ENCODE measurements around the gene SLC6A19. TPM values are rescaled to one million over a fixed set of nuclear protein-coding genes. Genes with fewer than 3 reads are reported as not detected.

SLC6A19 gene
- total RNA-seq, 1 experiment from 2014 or later: 0.04 TPM

DNA sequence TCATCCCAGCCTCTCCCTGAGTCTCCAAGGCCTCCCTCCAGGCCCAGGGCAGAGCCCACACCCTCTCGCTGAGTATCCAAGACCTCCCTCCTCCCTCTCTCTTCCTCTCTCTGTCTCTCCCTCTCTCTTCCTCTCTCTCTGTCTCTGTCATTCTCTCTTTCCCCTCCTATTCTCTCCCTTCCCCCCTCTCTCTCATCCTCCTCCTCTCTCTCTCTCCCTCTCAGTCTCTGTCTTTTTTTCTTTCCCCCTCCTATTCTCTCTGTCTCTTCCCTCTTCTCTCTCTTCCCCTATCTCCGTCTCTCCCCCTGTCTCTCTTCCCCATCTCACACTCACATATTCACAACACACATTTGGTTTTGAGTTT is 8.1 kb downstream of the SLC6A19 start:
- CTCF ChIA-PET: interaction anchor here (1.3 to 1.4 kb wide), 3 partner anchors 26 to 199 kb away, joined by 3 to 4 read pairs (median 3); no protein-coding TSS in a partner anchor
- ATAC-seq: no peak
- peaks cover 7% of the 10 kb centered on the region; the same call in 1 of the 2 replicates for H3K4me1 Mint-ChIP-seq

DNA sequence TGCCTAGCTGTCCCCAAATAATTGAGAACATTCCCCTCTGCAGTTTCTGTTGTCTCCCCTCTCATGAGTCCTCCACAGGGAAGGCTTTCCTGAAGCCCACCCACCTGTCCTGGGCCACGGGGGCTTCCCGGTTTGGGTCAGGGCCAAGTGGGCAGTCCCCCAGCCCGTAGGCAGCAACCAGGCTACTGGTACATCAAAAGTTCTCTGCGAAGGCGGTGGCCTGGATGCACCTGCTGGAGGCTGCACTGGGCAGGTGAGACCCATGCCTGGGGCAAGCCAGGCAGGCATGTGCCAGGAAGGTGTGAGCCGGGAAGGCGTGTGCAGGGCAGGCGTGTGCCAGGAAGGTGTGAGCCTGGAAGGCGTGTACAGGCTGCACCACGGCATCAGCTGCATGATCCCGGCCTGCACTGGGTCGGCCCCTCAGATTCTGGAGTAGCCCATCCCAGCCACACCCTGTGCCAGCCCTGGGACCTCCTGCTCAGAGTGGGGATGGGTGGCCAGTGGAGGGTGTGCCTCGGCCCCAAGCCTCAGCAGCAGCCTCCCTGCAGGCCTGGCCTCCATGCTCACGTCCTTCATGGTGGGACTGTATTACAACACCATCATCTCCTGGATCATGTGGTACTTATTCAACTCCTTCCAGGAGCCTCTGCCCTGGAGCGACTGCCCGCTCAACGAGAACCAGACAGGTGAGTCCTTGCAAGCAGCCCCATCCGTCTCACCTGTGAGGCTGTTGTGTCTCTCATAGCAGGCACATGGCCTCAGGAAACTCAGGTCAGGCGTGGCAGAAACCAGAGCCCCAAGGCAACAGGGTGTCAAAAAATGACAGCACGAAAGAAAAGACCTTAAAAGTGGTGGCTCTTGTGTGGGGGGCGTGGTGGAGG is 8.7 kb downstream of the SLC6A19 start:
- Mint-ChIP-seq H3K9me3 (no peaks in the 10 kb centered on the region), H3K36me3 (no peaks in the 10 kb centered on the region), H3K27me3 (ENCODE audit: low read depth) (no peaks in the 10 kb centered on the region; the same call in 1 of the 2 replicates), H3K4me3 (no peak overlapping the region), H3K27ac (no peak overlapping the region), H3K4me1 (peaks cover 2% of the 10 kb centered on the region; the same call in 1 of the 2 replicates)
- ChIA-PET CTCF (no interaction called here), POLR2A (no interaction called here)
- DNase-seq (ENCODE audit: low spot score) (no peak), ATAC-seq (no peak)
- TF ChIP-seq NR1H2 (CRISPR knock-in tag; IDR thresholded peaks at IDR 0.05) (no peak), ZNF263 (CRISPR knock-in tag; IDR thresholded peaks at IDR 0.05; ENCODE audit: low read depth) (no peak), ZNF232 (CRISPR knock-in tag; IDR thresholded peaks at IDR 0.05) (no peak), FOXP1 (CRISPR knock-in tag; IDR thresholded peaks at IDR 0.05; ENCODE audit: borderline replicate concordance) (no peak), SMAD4 (CRISPR knock-in tag; IDR thresholded peaks at IDR 0.05) (no peak), TP53 (CRISPR knock-in tag; IDR thresholded peaks at IDR 0.05) (no peak), NR3C1 (CRISPR knock-in tag; conservative IDR thresholded peaks at IDR 0.05; ENCODE audit: low read depth) (no peak)
- TF ChIP-seq, protein P1, sequence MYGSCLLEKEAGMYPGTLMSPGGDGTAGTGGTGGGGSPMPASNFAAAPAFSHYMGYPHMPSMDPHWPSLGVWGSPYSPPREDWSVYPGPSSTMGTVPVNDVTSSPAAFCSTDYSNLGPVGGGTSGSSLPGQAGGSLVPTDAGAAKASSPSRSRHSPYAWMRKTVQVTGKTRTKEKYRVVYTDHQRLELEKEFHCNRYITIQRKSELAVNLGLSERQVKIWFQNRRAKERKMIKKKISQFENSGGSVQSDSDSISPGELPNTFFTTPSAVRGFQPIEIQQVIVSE (CRISPR knock-in tag; IDR thresholded peaks at IDR 0.05; ENCODE audit: borderline replicate concordance): no peak
- TF ChIP-seq, protein P2, sequence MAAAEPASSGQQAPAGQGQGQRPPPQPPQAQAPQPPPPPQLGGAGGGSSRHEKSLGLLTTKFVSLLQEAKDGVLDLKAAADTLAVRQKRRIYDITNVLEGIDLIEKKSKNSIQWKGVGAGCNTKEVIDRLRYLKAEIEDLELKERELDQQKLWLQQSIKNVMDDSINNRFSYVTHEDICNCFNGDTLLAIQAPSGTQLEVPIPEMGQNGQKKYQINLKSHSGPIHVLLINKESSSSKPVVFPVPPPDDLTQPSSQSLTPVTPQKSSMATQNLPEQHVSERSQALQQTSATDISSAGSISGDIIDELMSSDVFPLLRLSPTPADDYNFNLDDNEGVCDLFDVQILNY (CRISPR knock-in tag; IDR thresholded peaks at IDR 0.05): no peak
- TF ChIP-seq, protein P3, sequence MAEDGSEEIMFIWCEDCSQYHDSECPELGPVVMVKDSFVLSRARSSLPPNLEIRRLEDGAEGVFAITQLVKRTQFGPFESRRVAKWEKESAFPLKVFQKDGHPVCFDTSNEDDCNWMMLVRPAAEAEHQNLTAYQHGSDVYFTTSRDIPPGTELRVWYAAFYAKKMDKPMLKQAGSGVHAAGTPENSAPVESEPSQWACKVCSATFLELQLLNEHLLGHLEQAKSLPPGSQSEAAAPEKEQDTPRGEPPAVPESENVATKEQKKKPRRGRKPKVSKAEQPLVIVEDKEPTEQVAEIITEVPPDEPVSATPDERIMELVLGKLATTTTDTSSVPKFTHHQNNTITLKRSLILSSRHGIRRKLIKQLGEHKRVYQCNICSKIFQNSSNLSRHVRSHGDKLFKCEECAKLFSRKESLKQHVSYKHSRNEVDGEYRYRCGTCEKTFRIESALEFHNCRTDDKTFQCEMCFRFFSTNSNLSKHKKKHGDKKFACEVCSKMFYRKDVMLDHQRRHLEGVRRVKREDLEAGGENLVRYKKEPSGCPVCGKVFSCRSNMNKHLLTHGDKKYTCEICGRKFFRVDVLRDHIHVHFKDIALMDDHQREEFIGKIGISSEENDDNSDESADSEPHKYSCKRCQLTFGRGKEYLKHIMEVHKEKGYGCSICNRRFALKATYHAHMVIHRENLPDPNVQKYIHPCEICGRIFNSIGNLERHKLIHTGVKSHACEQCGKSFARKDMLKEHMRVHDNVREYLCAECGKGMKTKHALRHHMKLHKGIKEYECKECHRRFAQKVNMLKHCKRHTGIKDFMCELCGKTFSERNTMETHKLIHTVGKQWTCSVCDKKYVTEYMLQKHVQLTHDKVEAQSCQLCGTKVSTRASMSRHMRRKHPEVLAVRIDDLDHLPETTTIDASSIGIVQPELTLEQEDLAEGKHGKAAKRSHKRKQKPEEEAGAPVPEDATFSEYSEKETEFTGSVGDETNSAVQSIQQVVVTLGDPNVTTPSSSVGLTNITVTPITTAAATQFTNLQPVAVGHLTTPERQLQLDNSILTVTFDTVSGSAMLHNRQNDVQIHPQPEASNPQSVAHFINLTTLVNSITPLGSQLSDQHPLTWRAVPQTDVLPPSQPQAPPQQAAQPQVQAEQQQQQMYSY (CRISPR knock-in tag; IDR thresholded peaks at IDR 0.05): no peak
- TF ChIP-seq, protein P4, sequence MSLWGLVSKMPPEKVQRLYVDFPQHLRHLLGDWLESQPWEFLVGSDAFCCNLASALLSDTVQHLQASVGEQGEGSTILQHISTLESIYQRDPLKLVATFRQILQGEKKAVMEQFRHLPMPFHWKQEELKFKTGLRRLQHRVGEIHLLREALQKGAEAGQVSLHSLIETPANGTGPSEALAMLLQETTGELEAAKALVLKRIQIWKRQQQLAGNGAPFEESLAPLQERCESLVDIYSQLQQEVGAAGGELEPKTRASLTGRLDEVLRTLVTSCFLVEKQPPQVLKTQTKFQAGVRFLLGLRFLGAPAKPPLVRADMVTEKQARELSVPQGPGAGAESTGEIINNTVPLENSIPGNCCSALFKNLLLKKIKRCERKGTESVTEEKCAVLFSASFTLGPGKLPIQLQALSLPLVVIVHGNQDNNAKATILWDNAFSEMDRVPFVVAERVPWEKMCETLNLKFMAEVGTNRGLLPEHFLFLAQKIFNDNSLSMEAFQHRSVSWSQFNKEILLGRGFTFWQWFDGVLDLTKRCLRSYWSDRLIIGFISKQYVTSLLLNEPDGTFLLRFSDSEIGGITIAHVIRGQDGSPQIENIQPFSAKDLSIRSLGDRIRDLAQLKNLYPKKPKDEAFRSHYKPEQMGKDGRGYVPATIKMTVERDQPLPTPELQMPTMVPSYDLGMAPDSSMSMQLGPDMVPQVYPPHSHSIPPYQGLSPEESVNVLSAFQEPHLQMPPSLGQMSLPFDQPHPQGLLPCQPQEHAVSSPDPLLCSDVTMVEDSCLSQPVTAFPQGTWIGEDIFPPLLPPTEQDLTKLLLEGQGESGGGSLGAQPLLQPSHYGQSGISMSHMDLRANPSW (CRISPR knock-in tag; conservative IDR thresholded peaks at IDR 0.05; ENCODE audit: low read depth): no peak
- TF ChIP-seq, protein P5, sequence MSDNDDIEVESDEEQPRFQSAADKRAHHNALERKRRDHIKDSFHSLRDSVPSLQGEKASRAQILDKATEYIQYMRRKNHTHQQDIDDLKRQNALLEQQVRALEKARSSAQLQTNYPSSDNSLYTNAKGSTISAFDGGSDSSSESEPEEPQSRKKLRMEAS (CRISPR knock-in tag; IDR thresholded peaks at IDR 0.05): no peak

More for the DNA sequence above, 8.1 kb downstream of the SLC6A19 start:
- POLR2A ChIA-PET: no interaction called here
- no peaks in the 10 kb centered on the region for H3K9me3 Mint-ChIP-seq
- no peaks in the 10 kb centered on the region for H3K36me3 Mint-ChIP-seq
- no peak for DNase-seq (ENCODE audit: low spot score)
- no peak overlapping the region for H3K4me3 Mint-ChIP-seq
- TF ChIP-seq, protein P6, sequence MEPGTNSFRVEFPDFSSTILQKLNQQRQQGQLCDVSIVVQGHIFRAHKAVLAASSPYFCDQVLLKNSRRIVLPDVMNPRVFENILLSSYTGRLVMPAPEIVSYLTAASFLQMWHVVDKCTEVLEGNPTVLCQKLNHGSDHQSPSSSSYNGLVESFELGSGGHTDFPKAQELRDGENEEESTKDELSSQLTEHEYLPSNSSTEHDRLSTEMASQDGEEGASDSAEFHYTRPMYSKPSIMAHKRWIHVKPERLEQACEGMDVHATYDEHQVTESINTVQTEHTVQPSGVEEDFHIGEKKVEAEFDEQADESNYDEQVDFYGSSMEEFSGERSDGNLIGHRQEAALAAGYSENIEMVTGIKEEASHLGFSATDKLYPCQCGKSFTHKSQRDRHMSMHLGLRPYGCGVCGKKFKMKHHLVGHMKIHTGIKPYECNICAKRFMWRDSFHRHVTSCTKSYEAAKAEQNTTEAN (CRISPR knock-in tag; IDR thresholded peaks at IDR 0.05): no peak
- TF ChIP-seq HMGA2 (CRISPR knock-in tag; IDR thresholded peaks at IDR 0.05): no peak
- no peak for TF ChIP-seq FOXK1 (CRISPR knock-in tag; IDR thresholded peaks at IDR 0.05)
- TF ChIP-seq, protein P7, sequence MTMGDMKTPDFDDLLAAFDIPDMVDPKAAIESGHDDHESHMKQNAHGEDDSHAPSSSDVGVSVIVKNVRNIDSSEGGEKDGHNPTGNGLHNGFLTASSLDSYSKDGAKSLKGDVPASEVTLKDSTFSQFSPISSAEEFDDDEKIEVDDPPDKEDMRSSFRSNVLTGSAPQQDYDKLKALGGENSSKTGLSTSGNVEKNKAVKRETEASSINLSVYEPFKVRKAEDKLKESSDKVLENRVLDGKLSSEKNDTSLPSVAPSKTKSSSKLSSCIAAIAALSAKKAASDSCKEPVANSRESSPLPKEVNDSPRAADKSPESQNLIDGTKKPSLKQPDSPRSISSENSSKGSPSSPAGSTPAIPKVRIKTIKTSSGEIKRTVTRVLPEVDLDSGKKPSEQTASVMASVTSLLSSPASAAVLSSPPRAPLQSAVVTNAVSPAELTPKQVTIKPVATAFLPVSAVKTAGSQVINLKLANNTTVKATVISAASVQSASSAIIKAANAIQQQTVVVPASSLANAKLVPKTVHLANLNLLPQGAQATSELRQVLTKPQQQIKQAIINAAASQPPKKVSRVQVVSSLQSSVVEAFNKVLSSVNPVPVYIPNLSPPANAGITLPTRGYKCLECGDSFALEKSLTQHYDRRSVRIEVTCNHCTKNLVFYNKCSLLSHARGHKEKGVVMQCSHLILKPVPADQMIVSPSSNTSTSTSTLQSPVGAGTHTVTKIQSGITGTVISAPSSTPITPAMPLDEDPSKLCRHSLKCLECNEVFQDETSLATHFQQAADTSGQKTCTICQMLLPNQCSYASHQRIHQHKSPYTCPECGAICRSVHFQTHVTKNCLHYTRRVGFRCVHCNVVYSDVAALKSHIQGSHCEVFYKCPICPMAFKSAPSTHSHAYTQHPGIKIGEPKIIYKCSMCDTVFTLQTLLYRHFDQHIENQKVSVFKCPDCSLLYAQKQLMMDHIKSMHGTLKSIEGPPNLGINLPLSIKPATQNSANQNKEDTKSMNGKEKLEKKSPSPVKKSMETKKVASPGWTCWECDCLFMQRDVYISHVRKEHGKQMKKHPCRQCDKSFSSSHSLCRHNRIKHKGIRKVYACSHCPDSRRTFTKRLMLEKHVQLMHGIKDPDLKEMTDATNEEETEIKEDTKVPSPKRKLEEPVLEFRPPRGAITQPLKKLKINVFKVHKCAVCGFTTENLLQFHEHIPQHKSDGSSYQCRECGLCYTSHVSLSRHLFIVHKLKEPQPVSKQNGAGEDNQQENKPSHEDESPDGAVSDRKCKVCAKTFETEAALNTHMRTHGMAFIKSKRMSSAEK (CRISPR knock-in tag; IDR thresholded peaks at IDR 0.05; ENCODE audit: borderline replicate concordance): no peak
- no peak for TF ChIP-seq PRRX2 (CRISPR knock-in tag; IDR thresholded peaks at IDR 0.05)
- H3K27me3 Mint-ChIP-seq (ENCODE audit: low read depth): no peaks in the 10 kb centered on the region; the same call in 1 of the 2 replicates
- no peak overlapping the region for H3K27ac Mint-ChIP-seq
